GM12865 (cell line): ENCODE measurements around the gene HSP90AB1.

ENCODE experiments used
- DNase-seq: peaks from one replicate; pipeline ENCODE4 v3.0.0; 2010; ENCODE audit warnings: low read depth
- H3K4me3 ChIP-seq: 2 replicates; pipeline ENCODE4 v1.5.1; 2011; ENCODE audit warnings: mild to moderate bottlenecking, low read depth, low read length, control low read depth
- TF ChIP-seq, protein P1 (sequence below): IDR thresholded peaks from 2 replicates; pipeline ENCODE4 v1.5.1; 2011; ENCODE audit warnings: low read length, control low read depth, low read depth, inconsistent platforms; ENCODE audit not compliant: insufficient read depth; ENCODE audit errors: missing control alignments

Gene HSP90AB1

DNA sequence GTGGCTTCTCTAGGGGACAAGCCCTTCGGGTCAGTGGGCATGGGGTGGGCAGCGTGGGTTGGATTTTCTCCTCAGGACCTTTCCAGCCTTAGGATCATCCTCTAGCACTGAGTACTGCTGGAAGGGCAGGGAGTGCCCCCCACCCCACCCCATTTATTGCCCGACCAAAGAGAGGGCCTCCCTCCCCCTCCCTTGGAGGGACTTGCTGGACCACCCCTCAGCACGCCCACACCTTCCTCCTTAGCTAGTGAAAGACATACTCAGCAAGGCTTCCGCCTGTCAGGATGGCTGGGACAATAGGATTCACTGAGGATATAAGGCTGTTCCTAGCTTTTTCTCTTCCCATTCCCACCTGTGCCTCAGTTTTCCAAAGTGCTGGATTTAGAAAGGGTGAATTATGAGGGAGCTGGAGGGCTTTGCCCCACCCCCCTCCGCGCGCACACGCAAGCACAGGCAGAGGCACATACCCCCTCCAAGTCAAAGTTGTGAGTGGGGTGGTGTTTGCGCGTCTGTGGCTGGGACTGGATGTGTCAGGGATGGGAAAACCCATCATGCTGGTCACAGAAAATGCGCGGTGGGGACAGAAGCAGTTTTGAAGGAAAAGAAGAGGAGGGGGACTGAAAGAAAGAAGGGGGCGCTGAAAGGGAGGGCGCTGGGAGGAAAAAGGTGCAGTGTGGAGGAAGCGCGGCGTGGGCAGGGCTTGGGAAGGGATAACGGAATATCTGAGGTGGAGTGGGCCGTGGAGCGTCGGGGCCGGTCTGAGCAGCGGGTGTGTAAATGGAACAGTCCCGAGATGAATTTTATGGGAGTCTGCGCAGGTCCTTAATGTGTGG, 24.2 kb upstream of the HSP90AB1 start:
- no peak for DNase-seq
- H3K4me3 ChIP-seq = peak overlapping the region; percentile 51
- TF ChIP-seq, protein P1, sequence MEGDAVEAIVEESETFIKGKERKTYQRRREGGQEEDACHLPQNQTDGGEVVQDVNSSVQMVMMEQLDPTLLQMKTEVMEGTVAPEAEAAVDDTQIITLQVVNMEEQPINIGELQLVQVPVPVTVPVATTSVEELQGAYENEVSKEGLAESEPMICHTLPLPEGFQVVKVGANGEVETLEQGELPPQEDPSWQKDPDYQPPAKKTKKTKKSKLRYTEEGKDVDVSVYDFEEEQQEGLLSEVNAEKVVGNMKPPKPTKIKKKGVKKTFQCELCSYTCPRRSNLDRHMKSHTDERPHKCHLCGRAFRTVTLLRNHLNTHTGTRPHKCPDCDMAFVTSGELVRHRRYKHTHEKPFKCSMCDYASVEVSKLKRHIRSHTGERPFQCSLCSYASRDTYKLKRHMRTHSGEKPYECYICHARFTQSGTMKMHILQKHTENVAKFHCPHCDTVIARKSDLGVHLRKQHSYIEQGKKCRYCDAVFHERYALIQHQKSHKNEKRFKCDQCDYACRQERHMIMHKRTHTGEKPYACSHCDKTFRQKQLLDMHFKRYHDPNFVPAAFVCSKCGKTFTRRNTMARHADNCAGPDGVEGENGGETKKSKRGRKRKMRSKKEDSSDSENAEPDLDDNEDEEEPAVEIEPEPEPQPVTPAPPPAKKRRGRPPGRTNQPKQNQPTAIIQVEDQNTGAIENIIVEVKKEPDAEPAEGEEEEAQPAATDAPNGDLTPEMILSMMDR = no peak

GRCh38 chr6:44223319-44224028, 23.4 kb upstream of the HSP90AB1 start, which contains the start of gene SLC29A1:
Gene SLC29A1 (plus strand): TSS chr6:44223595. CDS start chr6:44227314, 3,719 bp downstream.
- TF ChIP-seq, protein P1 = peak; percentile 4
- peak within 1 kb of the TSS; percentile 51 for H3K4me3 ChIP-seq
- DNase-seq = peak; percentile 86

DNA sequence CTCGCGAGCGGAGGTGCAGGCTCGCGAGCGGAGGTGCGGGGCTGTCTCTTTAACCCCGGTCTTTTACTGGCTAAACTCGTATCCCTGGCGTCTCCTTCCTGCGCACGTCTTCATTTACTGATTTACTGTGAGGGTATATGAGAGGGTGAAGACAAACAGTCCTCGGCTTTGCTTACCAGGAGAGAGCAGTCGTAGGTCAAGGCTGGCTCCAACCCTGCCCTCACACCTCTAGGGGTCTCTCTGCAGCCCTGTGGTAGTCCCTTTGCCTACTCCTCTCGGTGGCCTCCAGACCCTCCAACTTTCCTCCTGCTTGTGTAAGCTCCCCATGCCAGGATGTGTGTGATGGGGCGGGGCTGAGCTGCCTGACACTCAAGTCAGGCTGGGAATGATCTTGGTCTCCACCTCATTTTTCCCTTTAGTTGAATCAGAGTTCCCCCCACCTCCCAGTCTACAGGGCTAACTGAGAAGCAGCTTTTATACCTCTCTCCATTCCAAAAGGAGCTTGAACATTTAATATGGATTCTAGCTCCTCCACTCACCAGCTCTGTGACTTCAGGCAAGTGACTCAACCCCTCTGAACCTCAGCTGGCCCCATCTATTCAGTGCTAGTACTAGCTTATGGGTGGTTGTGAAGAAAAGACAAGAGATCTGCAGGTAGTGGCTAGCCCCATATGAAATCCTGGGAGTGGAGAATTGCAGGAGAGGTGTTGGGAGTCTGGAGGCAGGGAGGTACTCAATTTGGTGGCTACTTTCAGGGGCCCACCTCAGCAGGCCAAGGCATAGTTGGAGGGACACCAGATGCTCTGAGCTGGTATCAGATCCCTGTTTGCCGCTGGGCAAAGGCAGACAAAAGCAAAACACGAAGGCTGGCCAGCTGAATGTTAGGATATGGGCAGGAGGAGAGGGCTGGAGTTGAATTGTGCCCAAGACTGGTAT, 22.6 kb upstream of the HSP90AB1 start:
- TF ChIP-seq, protein P1 = no peak
- peak overlapping the region; percentile 51 for H3K4me3 ChIP-seq
- DNase-seq = peak; percentile 43

DNA sequence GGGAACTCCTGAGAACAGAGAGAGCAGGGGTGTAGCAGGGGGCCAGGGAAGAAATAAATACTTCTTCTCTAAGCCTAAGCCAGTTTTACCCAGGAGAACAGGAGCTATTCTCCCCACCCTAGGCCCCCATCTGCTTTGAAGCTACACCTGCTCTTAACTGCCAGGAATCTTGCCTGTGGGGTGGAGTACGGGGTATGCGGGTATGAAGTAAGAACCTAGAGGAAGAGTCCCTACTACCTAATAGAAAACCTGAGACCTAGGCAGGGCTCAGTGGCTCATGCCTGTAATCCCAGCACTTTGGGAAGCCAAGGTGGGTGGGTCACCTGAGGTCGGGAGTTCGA, 22.0 kb upstream of the HSP90AB1 start:
- TF ChIP-seq, protein P1 = no peak
- DNase-seq = no peak
- no peak overlapping the region; the same call in 1 of the 2 replicates for H3K4me3 ChIP-seq

DNA sequence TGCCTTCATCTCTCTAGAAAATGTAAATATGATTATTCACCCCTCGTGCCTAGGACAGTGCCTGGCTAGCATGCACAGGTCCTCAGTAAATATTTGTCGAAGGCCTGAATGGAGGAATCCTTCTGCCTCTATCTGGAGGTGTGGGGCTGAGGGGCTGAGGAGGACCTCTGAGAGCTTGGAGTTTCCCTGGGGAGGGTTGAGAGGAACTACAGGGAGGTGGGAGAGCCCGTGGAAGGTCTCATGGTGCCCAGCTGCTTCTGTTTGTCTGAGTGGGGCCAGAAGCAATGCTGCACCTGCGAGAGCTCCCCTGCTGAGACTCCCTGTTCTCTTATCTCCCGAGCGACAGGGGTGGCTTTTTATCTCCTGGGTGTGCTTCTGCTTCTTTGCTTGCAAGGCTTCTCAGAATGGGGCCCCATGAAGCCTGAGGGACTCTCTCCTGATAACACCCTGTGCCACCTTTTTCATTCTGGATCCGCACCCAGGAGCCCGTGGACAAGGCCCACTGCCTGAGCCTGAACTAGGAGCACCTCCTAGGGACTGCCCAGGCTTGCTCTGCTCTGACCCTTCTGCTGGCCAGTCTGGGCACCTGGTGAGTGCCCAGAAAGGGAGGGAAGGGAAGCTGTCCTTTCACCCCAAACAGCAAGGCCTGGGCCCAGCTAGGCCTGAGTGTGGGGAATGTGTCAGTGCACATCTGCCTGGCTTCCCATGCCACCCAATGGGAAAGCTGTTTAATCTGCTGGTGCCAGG, 21.1 kb upstream of the HSP90AB1 start:
- no peak overlapping the region for H3K4me3 ChIP-seq
- TF ChIP-seq, protein P1 = no peak
- no peak for DNase-seq
